Ovary (tissue), 3 donors: ENCODE data around the gene PRKAG1.

ENCODE experiments used
- POLR2A ChIP-seq: fragments of 450-650 bp; IDR thresholded peaks from one replicate; pipeline ENCODE4 v1.6.1; 2017; ENCODE audit warnings: antibody characterized with exemption, mild to moderate bottlenecking, moderate library complexity
- TF ChIP-seq, protein P1 (sequence below), 3 donors: fragments of 450-650 bp in 2 of 3; fragments of 200-600 bp in 1 of 3; IDR thresholded peaks; one replicate each; pipeline versions ENCODE4 v1.5.1 to v1.8.0; 2016 to 2022; ENCODE audit warnings: antibody characterized with exemption in 3 of 3, mild to moderate bottlenecking in 1 of 3
- donor health status: DM: no; HTN: no; CAD: no.

DNA sequence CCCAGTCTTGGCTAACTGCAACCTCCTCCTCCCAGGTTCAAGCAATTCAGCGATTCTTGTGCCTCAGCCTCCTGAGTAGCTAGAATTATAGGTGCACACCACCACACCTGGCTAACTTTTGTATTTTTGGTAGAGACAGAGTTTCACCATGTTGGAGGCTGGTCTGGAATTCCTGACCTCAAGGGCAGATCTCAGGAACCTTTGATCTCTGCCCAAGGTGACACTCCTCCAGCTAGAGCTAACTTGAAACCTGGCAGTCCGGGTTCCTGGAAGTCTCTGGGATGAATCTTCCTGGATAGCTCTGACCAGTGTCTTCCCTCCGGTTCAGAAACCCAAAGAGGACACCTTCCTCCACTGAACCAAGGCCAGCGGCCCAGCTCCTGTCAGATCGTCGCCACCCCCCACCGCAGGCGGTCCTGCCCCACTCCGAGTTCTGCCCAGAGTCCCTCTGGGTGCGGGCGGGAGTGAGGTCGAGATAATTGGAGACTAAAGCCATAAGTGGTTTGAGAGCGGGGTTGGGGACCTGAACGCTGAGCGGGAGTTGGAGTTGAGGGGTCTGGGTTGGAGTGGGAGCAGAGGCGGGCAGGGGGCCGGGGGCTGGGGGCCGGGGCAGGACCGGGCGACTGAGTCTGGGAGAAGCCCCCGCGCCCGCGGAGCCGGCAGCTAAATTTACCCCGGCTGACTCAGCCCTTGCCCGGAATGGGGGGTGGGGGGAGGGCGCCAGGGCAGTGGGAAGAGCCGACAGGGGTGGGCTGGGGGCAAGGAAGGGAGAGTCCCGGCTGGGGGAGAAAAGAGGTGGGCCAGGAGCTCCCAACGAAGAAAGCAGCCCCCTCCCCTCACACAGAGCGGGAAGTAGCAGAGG is 24.1 kb downstream of the PRKAG1 start:
- TF ChIP-seq, protein P1, sequence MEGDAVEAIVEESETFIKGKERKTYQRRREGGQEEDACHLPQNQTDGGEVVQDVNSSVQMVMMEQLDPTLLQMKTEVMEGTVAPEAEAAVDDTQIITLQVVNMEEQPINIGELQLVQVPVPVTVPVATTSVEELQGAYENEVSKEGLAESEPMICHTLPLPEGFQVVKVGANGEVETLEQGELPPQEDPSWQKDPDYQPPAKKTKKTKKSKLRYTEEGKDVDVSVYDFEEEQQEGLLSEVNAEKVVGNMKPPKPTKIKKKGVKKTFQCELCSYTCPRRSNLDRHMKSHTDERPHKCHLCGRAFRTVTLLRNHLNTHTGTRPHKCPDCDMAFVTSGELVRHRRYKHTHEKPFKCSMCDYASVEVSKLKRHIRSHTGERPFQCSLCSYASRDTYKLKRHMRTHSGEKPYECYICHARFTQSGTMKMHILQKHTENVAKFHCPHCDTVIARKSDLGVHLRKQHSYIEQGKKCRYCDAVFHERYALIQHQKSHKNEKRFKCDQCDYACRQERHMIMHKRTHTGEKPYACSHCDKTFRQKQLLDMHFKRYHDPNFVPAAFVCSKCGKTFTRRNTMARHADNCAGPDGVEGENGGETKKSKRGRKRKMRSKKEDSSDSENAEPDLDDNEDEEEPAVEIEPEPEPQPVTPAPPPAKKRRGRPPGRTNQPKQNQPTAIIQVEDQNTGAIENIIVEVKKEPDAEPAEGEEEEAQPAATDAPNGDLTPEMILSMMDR (IDR thresholded peaks at IDR 0.05) = no peak
- TF ChIP-seq POLR2A = no peak
